Measurements from ENCODE around the gene RPS6KA5.

RPS6KA5 gene

DNA sequence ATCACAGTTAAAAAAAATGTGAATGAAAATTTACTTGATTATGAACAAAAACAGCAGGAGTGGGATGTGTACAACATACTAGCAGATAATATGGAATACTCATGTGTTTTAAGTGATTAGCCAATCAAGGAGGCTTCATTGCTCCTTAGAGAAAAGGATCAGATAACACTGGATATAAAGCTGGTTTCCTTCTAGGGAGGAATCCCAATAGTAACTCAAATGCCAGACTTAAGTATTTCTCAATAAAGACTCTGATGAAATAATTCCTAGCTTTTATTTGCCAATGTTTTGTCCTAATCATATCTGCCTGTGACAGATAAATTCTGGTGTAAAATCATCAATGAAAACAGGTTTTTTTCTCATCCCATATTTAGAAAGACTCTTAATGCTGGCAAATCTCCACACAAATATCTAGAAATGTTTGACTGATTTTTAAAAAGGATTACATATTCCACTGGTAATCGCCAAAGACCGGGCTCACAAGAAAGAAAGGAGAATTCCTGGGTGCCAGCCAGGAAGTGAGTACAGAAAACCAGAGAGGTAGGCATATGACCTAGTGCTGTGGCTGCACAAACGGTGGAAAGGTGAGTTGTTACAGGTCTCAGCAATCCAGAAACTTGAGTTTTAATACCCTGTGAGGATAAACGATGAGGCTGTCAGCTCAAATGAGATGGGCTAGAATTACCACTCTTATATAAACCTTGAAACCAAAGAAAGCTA is 135.7 kb downstream of the RPS6KA5 start:
- no peak for DNase-seq

DNA sequence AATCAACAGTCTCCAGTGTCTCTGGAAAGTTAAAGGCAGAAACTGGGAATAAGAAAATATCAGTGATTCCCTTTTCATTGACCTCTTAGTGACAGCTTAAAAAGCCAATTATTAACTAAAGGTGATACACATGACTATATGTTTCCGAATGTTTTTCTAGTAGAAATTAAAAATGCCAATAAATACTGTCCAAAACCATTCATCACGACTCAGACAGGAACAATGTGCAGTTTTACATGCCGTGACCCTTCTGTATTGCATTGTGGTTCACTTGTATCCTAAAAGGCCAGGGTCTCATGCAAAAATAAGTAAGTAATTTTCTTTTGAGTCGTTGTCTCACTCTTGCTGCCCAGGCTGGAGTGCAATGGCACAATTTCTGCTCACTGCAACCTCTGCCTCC is 138.3 kb downstream of the RPS6KA5 start:
- no peak for DNase-seq

DNA sequence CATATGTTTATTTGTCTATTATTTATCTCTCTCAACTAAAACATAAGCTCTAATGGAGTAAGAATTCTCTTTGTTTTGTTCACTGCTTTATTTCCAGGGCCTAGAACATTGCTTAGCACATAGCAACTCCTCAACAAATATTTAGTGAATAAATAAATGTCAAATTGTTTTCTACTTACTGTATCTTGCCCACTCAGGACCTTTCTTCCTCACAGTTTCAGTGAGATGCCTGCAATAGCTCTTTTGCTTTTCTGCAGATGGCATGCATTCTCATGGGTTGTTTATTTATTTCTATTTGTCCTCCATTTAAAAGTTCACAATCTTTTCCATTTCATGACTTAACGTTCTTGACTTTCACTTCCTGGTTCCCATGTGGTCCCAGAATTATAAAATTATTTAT is 149.3 kb downstream of the RPS6KA5 start:
- DNase-seq: no peak

DNA sequence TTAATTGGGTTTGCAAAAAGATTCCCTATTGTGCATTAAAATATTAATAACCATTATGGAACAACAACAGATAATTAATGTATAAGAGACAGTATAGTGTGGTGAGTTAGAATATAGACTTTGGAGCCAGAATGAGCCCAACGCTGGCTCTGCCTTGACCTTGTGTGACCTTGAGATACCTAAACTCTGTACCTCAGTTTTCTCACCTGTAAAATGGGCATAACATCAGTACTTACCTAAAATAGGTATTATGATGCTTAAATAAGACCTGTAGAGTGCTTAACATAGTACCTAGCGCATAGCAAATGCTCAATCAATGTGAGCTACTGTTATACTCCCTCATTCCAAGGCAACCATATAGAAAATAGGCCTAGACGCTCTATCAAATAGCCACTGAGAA is 153.3 kb downstream of the RPS6KA5 start:
- no peak for DNase-seq

DNA sequence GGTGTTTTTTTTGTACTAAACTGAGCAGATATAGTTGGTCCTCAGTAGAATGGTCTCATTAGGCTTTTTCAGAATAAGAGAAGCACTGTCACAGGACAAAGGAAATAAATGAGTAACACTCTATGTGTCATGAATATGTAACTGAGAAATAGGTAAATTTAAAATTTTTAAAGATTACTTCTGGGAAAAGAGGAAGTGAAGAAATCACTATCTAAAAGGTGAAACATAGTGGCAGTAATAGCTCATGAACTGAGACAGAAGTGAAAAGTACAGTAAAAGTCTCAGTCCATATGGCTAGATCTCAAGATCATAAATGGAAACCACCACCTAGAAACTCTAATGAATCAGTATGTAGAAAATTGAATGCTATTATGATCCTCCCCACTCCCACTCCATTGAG is 154.9 kb downstream of the RPS6KA5 start:
- no peak for DNase-seq

DNA sequence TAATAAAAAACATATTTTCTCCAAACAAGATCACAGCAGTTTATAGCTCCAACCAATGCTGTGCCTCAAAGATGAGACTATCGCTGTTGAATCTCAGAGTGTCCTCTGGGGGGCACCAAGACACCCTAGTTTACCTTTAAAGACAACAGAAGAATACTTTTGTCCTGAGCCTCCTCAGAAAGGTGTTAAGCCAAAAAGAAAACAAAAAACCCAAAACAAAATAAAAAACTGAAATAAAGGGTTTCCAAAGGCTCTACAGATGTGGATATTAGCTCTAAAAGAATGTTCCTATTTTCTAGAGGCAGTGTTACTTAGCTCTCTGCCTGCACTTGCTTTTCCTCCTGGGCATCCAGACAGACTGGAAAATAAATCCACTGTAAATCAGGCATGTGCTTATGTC is 157.3 kb downstream of the RPS6KA5 start:
- DNase-seq: peak; percentile 86

DNA sequence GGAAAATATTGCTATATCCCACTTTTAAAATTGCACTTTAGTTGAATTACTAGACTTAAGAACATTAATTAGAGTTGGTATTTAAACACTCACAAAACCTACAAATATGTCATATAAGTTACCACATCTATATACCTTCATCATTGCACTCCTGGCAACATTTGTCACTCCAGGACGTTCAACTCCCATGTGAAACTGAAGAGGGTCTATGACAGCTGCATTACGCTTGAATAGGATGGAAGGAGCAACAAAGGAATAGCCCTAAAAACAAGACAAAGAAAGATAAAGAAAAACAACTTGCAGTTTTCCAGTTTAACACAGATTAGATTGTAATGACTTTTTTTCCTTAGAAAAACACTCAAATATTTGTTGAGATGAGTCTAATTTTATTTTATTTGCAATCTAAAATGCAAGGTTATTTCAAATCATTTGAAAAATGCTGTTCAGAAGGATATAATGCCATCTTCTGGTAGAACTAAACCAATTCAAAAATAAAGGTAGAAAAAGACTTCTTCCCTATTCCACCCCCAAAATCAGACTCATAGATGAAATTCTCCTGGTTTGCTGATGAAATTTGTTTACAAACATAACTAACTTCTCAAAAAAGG is 159.9 kb downstream of the RPS6KA5 start:
- DNase-seq: peak; percentile 12

DNA sequence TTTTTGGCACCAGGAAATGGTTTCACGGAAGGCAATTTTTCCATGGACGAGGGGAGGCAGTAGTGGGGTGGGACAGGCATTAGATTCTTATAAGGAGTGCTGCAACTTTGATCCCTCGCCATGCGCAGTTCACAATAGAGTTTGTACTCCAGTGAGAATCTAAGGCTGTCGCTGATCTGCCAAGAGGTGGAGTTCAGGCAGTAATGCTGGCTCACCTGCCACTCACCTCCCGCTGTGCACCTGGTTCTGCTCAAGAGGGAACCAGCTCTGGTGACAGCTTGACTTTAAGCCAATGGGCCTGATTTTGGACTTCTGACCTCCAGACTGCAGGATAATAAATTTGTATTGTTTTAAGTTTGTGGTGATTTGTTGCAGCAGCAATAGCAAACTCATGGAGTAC is 163.4 kb downstream of the RPS6KA5 start:
- DNase-seq: no peak

DNA sequence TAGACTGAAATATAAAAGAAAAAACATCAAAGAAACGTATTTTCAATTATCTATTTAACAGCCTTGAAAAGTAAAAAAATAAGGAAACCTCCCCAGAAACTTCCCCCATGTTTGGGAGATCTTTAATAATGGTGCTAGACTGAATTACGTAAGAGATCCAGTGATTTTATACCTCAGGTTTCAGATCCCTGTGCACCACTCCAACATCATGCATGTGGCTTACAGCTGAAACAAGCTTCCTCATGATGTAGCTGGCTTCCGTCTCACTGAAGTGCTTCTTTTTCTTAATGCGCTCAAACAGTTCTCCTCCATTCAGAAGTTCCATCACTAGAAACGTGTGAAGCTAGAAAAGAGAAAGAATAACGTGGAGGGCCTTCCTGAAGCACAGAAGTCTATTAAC is 166.2 kb downstream of the RPS6KA5 start:
- DNase-seq: no peak

DNA sequence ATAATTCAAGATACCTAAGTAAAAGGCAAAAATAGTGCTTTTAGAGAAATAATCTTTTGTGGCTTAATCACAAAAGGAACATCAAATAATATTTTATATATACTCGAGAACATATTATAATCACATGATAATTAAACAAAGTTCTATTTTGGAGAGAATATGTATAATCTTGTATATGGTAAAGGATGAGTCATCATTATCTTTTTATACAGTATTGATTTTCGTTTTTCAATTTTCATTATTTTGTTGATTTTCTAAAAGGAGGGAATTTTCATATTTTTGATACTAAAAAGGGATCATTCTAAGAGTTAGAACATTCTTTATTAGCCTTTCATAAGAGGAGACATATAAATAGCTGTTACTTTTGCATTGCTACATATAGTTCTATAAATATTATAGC is 166.9 kb downstream of the RPS6KA5 start:
- no peak for DNase-seq

DNA sequence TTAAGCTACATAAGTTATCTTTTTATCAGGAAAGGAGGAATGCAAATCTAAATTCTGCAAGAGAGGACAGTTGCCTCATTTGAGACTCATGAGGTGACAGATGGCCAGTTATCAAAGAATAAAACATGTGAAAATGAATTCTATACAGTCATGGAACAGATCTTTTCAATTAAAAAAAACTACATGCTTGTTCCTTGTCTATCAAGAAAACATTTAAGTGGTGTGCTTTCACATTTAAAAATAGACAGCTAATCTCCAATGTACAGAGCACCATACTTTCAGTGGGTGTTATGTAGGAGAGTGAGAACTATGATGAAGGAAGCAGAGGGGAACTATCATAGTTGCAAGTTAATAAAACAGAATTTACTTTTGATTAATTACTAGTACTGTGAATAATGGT is 167.5 kb downstream of the RPS6KA5 start:
- no peak for DNase-seq

DNA sequence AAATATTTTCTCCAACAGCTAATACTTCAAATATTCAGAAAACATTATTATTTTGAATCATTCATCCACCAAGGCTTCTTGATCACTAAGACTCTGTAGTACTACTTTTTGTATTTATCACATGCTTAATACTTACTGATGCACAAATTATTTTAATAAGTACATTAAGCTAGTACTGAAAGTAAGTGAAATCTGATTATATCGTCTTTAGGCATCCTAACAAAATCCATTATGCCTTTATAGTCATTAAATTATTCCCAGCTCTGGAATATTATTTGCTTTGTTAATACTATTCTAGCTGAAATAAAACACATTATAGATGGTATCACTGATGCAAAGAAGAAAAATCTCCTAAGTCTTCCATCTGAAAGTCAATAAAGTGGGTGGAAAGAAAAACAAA is 169.1 kb downstream of the RPS6KA5 start:
- DNase-seq: no peak

DNA sequence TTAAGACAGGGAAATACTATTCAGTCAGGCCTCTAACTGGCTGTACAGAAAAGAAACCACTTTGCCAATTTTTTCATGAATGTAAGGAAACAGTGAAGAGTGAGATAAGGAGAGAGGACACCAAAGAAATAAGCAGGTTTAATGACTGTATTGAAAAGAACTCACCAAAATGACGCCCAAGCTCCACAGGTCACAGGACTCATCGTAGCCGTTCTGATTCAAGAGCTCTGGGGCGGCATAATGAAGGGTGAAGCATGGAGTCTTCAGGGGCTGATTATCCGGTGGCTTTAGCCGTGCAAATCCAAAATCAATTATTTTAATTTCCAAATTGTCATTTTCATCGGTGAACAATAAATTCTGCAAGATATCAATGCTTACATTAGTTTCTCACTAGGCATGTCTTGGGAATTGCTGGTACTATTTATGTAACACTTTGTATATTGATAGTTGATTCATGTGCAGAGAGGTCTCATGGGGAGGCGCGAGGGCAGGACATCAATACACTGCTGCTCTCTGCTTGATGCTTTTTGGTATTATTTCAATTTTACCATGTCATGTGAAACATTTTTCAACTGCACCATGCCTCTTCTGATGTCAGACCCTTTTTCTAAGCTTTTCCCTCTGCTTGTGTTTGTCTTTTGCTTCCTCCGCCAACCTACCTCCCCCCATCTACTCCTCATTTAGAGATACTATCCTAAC is 170.0 kb downstream of the RPS6KA5 start:
- no peak for DNase-seq

DNA sequence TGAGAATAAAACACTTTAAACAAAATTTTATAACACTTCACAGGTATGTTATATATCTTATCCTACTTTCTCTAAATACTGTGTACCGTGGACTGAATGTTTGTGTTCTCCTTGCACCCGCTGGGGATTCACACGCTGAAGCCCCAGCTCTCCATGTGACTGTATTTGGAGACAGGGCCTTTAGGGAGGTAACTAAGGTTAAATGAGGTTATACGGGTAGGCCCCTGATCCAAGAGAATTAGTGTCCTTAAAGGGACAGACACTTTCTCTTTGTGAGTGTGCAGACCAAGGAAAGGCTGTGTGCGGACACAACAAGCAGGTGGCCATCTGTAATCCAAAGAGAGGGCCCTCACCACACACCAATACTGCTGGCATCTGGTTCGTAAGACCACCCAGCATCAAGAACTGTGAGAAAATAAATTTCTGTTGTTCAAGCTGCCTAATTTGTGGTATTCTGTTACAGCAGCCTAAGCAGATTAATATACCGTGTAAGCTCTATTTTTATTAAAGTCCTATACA is 174.1 kb downstream of the RPS6KA5 start:
- DNase-seq: no peak

DNA sequence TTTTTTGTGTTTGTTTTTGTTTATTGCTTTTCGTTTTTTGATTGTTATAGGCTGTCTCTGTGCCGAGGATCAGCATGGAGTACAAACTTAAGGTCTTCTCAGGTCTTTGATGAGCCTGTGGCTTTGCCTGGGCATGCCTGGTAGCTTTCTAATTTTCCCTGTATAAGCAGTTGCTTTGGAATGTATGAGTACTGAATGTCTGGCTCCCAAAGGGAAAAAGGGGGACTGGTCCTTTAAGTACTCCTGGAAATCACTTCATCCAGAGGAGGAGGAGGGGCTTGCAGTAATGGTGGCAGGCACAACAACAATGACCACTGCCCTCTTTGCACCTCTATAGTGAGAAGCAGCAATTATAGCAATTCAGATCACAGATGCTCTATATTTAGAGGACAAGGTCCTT is 176.7 kb downstream of the RPS6KA5 start:
- no peak for DNase-seq

DNA sequence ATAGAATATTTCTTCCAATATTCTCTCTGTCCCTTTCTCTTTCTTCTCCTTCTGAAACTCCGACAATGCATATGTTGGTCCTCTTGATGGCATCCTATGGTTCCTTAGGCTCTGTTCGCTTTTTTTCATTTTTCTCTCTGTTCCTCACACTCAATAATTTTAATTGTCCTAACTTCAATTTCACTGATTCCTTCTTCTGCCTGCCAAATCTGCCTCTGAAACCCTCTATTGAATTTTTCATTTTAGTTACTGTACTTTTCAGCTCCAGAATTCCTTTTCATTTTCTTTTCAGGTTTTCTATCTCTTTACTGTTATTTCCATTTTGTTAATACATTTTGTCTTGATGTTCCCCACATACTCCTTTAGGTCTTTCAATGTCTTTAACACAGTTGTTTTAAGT is 177.2 kb downstream of the RPS6KA5 start:
- no peak for DNase-seq

DNA sequence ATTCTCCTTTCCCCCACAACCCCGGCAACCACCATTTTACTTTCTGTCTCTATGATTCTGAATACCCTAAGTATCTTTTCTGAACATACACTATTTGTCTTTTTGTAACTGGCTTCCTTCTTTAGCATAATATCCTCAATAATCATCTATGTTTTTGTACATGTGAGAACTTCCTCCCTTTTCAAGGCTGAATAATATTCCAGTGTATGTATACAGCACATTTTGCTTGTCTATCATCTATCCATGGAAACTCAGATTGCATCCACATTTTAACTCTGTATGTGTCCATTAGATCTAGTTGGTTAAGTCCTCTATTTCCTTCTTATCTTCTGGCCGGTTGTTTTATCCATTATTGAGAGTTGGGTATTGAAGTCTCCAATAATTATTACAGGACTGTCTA is 180.2 kb downstream of the RPS6KA5 start:
- DNase-seq: no peak

DNA sequence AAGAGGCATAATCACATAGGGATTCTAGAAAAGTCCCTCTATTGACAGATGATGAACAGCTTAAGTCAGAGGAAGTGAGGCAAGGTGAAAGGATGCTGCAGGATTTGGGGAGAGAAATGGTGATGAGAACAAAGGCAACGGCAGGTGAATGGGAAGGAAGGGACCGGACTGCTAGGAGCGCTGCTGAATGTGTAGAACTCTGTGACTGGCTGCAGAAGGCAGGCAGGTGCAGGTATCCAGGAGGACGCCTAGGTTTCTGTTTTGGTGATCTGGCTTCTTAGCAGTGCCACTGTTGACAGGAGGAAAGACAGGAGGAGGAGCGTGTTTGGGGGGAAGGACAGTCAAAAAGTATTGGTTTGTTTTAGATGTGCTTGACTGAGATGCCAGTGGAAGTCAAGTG is 185.8 kb downstream of the RPS6KA5 start:
- no peak for DNase-seq

DNA sequence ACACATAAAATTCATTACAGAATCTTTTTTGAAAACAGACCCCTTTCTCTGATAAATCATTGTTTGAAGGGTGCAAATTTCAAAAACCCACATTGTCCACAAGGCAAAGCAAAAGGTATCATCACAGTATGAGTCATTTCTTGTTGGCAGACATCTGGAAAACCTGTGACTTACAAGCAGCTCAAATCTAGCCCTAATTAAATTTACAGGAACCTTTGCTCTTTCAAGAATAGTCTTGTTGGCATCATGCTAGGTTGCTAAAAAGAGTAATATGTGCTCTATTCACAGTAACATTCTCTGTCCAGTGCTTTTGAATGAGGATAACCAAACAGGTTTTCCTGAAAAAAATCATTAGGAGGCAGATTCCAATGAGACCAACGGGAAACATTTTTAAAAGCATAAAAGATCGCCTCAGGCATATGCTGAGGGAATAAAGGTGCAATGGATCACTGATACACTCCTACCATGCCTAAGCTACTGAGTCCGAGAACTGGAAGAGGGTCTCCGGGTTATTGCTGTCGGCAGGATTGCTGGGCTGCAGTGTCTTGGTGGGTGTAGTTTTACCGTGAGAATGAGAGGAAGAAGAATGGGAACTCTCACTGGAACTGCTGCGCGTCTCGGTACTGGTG is 188.7 kb downstream of the RPS6KA5 start:
- no peak for DNase-seq

DNA sequence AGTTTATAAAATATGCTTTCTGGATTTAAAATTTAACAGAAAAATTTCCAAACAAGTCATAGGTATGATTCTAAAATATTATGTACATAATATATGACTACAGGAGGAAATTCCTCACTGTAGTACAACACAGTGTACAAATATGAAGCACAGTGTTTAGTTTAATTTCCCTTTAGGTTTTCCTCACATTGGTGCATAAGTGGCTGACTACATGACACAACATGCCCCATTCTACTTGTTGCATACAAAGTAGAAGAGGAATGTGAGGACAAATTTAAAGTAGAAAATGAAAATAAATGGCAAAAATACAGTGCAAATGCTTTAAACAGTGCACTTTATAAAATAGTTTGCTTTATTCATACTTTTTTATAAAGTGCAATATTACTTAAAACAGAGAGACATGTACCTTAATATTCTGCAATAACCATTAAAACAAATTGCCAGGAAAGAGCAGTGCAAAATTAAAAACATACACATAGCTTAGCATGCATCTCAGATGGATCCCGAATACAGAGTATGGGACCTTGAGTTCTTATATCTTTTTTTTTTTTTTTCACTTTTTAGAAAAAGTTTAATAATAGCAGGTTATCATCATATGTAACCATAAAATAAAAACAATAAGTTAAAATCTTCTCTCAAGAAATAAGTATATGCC is 189.4 kb downstream of the RPS6KA5 start:
- DNase-seq: no peak

DNA sequence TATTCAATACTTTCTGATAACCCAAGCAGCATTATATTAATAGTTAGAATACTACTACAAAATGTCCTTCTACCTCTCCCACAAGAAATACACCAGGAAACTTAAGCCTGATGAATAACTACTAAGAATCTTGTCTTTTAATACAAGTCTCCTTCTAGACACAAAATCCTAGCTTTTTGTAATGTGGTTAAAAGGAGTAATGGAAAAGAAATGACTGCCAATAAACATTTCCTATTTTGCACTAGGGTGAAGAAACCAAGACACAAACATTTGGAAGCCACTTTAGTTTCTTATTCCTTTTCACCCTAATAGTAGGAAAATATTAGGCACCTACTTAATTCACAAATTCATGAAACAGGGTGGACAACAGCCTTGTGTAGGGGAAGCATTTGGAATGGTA is 192.9 kb downstream of the RPS6KA5 start:
- DNase-seq: no peak

DNA sequence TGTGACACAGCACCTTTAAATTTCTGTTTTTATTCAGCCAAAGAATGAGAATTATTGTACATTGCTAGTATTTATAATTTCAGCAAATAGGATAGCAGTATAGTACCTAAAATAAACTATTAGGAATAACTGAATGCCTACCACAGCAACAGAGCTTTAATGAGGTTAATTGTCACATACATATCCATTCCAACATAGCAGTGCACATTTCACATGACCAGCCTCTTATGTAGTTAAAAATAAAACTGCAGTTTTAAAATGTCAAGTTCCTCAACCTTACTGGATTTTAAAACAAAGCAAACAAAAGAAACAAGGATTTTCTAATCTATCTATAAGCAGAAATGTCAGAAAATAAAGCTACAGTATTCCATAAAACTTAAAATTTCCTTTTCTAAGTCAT is 193.6 kb downstream of the RPS6KA5 start:
- no peak for DNase-seq

DNA sequence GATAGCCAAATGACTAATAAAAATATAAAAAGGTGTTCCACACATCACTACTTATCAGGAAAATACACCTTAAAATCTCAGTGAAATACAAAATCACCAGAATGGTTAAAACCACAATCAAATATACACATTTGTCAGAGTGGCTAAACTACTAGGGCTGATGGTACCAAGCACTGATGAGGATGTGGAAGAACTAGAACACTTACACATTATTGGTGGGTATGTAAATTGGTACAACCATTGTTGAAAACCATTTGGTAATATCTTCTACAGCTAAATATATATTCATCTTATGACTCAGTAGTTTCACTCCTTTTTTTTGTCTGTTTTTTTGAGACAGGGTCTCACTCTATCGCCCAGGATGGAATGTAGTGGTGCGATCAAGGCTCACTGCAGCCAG is 195.7 kb downstream of the RPS6KA5 start:
- DNase-seq: no peak
